ENCODE data around the gene ACADSB.

ACADSB gene

DNA sequence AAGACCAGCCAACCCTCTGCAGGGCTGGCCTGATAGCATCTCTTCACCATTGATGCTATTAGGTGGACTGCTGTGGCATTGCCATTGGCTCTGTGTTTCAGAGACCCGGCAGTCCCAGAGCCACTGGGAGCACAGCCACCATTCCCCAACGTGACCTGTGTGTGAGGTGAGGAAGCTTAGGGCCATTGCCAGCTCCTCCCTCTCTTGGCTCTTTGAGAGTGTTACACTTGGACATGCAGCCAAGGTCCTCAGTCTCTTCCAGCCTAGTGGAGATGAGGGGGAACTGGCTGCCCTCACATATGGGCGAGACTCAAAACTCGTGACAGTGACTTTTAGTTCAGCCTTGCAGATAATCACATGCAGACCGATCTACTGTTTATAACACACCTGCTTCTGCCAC lies 87.6 kb downstream of the ACADSB start:
- H3K4me1 ChIP-seq, result no peaks in the 10 kb centered on the region
- H2AFZ ChIP-seq, result no peak overlapping the region
- no peaks in the 10 kb centered on the region for H3K9me3 ChIP-seq (ENCODE audit: control insufficient read depth, low read length)
- H3K4me3 ChIP-seq (ENCODE audit: low read depth, low read length), result no peak overlapping the region
- H3K27me3 ChIP-seq (ENCODE audit: control insufficient read depth, insufficient read depth, low read length), result no peaks in the 10 kb centered on the region
- TF ChIP-seq, protein P1, sequence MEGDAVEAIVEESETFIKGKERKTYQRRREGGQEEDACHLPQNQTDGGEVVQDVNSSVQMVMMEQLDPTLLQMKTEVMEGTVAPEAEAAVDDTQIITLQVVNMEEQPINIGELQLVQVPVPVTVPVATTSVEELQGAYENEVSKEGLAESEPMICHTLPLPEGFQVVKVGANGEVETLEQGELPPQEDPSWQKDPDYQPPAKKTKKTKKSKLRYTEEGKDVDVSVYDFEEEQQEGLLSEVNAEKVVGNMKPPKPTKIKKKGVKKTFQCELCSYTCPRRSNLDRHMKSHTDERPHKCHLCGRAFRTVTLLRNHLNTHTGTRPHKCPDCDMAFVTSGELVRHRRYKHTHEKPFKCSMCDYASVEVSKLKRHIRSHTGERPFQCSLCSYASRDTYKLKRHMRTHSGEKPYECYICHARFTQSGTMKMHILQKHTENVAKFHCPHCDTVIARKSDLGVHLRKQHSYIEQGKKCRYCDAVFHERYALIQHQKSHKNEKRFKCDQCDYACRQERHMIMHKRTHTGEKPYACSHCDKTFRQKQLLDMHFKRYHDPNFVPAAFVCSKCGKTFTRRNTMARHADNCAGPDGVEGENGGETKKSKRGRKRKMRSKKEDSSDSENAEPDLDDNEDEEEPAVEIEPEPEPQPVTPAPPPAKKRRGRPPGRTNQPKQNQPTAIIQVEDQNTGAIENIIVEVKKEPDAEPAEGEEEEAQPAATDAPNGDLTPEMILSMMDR (IDR thresholded peaks at IDR 0.05), result no peak
- no peak overlapping the region for H3K9ac ChIP-seq
- H3K79me2 ChIP-seq, result no peaks in the 10 kb centered on the region
- H3K36me3 ChIP-seq (ENCODE audit: control insufficient read depth, insufficient read depth, low read length), result no peaks in the 10 kb centered on the region
- H3K4me2 ChIP-seq (ENCODE audit: low read length), result no peak overlapping the region
- no peak overlapping the region for H3K27ac ChIP-seq

DNA sequence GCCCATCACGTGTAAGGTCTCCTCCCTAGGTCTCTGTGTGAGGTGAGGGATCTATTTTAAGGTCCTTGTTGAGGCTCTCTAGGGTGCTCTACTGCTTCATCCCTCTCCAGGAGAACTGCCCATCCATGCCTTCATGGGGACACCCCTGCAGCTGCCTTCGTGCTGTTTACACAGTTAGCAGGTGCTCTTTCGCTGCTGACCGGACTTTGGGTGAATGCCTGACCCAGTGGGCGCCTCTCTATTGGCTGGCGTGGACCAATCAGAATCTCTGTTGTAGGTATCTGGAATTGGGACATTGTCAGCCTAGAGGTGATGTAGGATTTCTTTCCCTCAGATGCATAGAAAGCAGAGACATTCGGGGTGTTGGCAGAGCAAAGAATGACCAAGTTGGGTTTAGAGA lies 88.2 kb downstream of the ACADSB start:
- Histone ChIP-seq H3K4me1 (no peaks in the 10 kb centered on the region), H3K4me3 (ENCODE audit: low read depth, low read length) (no peak overlapping the region), H3K27ac (no peak overlapping the region), H3K9me3 (ENCODE audit: control insufficient read depth, low read length) (no peaks in the 10 kb centered on the region), H3K79me2 (no peaks in the 10 kb centered on the region), H3K4me2 (ENCODE audit: low read length) (no peak overlapping the region), H3K9ac (no peak overlapping the region), H3K36me3 (ENCODE audit: control insufficient read depth, insufficient read depth, low read length) (no peaks in the 10 kb centered on the region), H3K27me3 (ENCODE audit: control insufficient read depth, insufficient read depth, low read length) (no peaks in the 10 kb centered on the region), H2AFZ (no peak overlapping the region)
- TF ChIP-seq, protein P1 (IDR thresholded peaks at IDR 0.05), result no peak

DNA sequence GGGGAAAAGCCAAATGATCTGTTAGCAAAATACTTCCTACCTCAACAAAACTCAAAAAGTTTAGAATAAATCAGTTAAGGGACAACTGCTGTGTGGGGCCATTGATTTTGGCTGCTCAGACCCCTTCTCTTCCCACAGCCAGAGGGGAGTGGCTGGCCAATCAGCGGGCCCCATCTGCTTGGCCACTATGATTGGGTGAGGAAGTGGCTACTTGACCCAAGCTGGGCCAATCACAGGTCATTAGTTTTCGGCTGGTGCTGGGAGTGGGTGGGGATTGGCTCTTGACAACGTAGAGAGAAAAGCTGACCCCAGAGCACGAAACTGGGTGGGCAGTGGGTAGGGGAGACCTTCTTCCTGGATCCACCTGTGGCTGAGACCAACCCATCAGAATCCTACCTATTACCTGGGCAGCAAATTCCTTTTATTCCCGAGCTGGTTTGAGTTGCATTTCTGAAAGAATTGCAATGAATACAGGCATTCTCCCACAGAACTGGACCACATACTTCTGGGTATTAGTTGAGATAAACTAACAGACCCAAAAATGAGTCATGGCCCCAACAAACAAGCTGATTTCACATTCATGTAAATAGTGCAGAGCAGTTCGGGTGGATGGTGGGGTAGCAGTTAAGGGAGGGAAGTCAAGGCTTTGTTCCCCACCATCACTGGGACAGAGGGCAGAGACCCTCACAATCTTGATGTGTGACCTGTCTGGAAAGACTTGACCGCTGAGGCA lies 91.4 kb downstream of the ACADSB start:
- H3K4me2 ChIP-seq (ENCODE audit: low read length), result no peak overlapping the region
- no peaks in the 10 kb centered on the region for H3K4me1 ChIP-seq
- H3K79me2 ChIP-seq, result no peaks in the 10 kb centered on the region
- H3K4me3 ChIP-seq (ENCODE audit: low read depth, low read length), result no peak overlapping the region
- H3K27me3 ChIP-seq (ENCODE audit: control insufficient read depth, insufficient read depth, low read length), result no peaks in the 10 kb centered on the region
- H3K9me3 ChIP-seq (ENCODE audit: control insufficient read depth, low read length), result no peaks in the 10 kb centered on the region
- no peak overlapping the region for H3K9ac ChIP-seq
- H2AFZ ChIP-seq, result no peak overlapping the region
- H3K36me3 ChIP-seq (ENCODE audit: control insufficient read depth, insufficient read depth, low read length), result no peaks in the 10 kb centered on the region
- TF ChIP-seq, protein P1 (IDR thresholded peaks at IDR 0.05), result no peak
- H3K27ac ChIP-seq, result no peak overlapping the region

DNA sequence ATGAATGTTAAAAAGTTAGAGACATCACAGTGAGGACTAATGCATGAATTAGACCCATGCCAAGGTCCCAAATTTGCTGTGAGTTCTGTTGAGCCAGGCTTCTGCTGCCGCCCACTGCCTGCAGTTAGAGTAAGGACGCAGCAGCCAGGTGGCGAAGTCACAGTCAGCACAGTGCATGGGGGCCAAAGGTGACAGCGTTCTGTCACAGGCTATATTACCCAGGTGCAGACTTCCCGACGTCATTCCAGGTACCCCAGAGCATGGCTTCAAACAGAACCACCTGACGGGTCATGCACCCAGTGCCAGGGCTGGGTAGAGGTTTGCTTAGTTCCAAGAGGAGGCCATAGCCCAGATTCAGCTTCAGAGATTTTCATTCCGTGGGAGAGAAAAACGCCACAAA lies 93.1 kb downstream of the ACADSB start:
- no peaks in the 10 kb centered on the region for H3K27me3 ChIP-seq (ENCODE audit: control insufficient read depth, insufficient read depth, low read length)
- H3K4me2 ChIP-seq (ENCODE audit: low read length), result no peak overlapping the region
- no peaks in the 10 kb centered on the region for H3K4me1 ChIP-seq
- no peaks in the 10 kb centered on the region for H3K79me2 ChIP-seq
- no peak overlapping the region for H3K4me3 ChIP-seq (ENCODE audit: low read depth, low read length)
- H3K9ac ChIP-seq, result no peak overlapping the region
- no peak overlapping the region for H2AFZ ChIP-seq
- TF ChIP-seq, protein P1 (IDR thresholded peaks at IDR 0.05), result no peak
- H3K36me3 ChIP-seq (ENCODE audit: control insufficient read depth, insufficient read depth, low read length), result no peaks in the 10 kb centered on the region
- H3K27ac ChIP-seq, result no peak overlapping the region
- no peaks in the 10 kb centered on the region for H3K9me3 ChIP-seq (ENCODE audit: control insufficient read depth, low read length)

DNA sequence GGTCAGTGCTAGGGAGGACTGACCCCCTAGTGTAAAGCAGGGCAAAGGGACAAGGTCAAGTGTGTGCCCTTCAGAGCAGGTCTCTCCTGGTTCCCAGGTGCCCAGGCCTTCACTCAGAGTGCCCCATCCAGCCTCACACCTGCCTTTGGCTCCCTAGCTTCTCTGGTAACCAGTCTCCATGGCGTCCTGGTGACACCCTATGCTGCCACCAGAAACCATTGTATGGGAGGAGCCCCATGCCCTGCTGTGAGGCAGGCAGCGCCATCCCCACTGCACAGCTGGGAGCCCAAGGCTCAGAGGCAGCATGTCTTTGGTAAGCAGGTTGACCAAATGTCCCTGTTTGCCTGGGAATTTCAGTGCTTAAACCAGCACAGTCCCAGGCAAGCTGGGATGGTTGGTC lies 93.9 kb downstream of the ACADSB start:
- H3K27me3 ChIP-seq (ENCODE audit: control insufficient read depth, insufficient read depth, low read length), result no peaks in the 10 kb centered on the region
- no peak overlapping the region for H2AFZ ChIP-seq
- H3K9me3 ChIP-seq (ENCODE audit: control insufficient read depth, low read length), result no peaks in the 10 kb centered on the region
- TF ChIP-seq, protein P1 (IDR thresholded peaks at IDR 0.05), result no peak
- H3K4me3 ChIP-seq (ENCODE audit: low read depth, low read length), result no peak overlapping the region
- no peak overlapping the region for H3K27ac ChIP-seq
- H3K79me2 ChIP-seq, result no peaks in the 10 kb centered on the region
- H3K4me2 ChIP-seq (ENCODE audit: low read length), result no peak overlapping the region
- H3K36me3 ChIP-seq (ENCODE audit: control insufficient read depth, insufficient read depth, low read length), result no peaks in the 10 kb centered on the region
- H3K4me1 ChIP-seq, result no peaks in the 10 kb centered on the region
- H3K9ac ChIP-seq, result no peak overlapping the region

Data from parathyroid adenoma (tissue), 2 donors.